Measurements from ENCODE around the gene RGS7.
"Not testable (repeated sequence)": the region's sequence is repeated elsewhere in the genome, so short reads cannot be mapped to it uniquely, and the experiment has no call there.

RGS7 gene

GRCh38 chr1:241331328-241332036, 25.5 kb downstream of the RGS7 start:
- no peak for DNase-seq (ENCODE audit: low spot score)

DNA sequence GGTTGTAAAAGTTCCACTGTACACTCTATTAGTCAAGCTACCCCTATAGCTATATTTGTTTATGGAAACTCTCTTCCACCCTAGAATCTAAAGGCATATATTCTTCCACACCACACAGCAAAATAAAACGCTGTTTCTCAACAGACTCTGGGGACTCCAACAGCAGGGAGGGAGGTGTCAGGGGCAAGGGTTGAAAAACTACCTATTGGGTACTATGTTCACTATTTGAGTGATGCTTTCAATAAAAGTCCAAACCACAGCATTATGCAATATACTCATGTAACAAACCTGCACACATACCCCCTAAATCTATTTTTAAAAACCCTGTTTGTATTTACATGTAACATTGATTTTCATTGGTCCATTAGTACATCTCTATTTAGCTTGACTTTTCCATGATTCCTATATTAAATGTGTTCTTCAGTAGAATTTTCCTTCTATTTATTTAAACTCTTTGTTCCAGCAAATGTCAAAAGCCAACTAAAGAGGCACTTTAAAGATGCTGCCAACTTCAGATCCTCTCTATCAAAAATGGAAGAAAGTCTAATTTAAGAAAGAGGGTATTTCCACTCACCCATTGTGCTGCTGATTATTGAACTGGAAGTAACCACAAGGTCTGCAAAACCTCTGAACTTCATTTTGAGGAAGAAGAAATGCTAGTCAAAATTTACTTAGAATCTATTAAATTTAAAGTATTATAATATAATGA, 26.2 kb downstream of the RGS7 start:
- DNase-seq (ENCODE audit: low spot score): no peak

- DNase-seq (ENCODE audit: low spot score): no peak
Measured at GRCh38 chr1:241325456-241325855, 31.5 kb downstream of the RGS7 start.

GRCh38 chr1:241323514-241324195, 33.4 kb downstream of the RGS7 start:
- no peak for DNase-seq (ENCODE audit: low spot score)

DNA sequence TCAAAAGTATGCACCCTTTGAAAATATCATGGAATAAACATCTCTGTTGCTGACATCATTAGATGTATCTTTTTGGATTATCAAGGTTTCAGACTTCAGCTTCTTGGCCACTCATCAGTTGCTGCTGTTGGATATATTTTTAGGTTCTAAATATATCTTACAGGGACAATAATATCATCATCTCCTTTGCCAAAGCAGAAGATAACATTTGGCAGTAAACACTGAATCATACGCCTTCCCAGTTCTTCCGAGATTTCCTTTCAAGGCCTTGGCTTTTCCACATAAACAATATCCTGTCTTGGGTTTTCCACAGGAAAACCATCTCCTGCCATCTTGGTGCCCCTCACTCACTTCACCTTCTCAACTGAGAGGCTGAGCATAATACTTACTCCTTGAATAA, 39.3 kb downstream of the RGS7 start:
- DNase-seq (ENCODE audit: low spot score): no peak

DNA sequence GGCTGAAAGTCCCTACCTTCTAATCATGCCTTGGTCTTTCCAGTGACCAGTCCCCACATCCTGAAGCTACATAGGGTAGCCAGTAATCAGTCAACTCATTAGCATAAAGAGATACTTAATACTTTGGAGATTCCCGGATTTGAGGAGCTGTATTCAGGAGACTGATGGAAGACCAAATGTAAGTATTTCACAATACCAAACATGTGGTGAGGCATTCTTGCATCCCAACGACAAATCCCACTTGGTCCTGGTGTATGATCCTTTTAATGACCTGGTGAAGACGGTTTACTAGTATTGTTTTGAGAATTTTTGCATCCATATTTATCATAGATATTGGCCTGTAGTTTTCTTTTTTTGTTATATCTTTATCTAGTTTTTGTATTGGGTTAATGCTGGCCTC, 40.6 kb downstream of the RGS7 start:
- DNase-seq (ENCODE audit: low spot score): no peak

GRCh38 chr1:241311056-241311746, 45.8 kb downstream of the RGS7 start:
- DNase-seq (ENCODE audit: low spot score): no peak

DNA sequence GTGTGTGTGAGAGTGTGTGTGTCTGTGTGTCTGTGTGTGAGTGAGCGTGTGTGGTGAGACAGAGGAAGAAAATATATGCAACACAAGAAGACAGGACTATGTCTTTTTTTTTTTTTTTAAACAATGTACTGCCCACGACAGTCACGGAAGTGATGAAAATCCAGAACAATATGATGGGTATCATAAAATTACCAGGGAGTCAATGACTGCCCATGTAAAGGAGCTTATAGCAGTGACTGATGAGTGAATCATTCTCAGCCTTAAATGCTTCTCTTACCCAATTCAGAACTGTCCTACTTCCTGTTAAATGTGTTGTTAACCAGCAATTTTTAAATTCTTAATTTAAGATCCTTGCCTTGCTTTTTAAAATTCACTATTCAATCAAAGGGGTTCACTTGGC, 46.6 kb downstream of the RGS7 start:
- no peak for DNase-seq (ENCODE audit: low spot score)

DNA sequence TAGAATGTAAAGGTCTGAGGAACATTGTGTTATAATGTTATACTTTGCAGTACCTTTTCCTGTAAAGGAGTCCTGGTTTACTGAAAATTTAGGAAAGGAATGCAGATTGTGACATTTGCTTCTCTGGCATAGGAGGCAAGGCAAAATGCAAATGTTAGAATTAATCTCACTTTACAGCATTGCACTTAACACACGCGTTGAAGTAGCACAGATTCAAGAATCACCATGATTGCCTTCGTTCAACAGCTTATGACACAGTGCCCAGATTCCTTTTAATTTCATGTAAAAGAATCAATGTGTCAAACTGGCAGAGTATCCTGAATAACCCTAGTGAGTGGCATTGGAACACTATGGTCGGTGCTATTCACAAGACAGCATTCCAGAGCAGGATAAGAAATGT, 47.4 kb downstream of the RGS7 start:
- DNase-seq (ENCODE audit: low spot score): no peak

DNA sequence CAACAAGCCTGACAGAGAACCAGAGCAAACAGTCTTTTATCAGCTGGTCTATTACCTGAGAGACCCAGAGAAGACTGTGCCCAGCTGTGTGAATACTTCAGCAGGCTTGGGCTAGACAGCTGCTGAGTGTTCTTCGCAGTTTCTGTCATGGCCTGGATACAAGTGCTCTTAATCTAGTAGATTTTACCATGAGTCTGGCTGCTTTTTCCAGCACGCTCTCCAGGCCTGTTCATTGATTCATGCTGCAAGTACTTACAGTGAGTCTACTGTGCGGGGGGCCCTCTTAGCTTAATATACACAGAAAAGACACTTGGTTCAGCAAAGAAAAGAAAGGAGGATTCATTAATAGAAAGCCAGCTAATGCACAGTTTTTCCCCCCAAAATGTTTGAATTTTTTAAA, 48.5 kb downstream of the RGS7 start:
- DNase-seq (ENCODE audit: low spot score): no peak

DNA sequence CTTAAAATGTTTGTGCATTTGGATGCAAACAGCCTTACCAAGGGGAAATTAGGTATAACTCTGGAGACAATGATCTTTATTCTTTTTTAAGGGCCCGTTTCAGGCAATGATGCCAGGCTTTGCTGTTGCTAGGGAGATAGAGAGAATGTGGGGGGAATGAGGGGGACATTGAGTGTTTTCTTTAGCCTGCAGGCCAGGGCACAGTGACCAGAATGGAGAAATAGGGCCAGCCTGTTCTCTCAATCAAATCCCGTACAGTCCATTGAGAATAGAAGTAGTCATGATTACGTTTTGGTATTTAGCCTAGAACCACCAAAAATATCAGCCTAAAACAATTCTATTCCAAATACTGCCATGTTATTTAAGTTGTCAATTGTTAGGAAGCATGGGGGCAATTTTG, 49.0 kb downstream of the RGS7 start:
- no peak for DNase-seq (ENCODE audit: low spot score)

DNA sequence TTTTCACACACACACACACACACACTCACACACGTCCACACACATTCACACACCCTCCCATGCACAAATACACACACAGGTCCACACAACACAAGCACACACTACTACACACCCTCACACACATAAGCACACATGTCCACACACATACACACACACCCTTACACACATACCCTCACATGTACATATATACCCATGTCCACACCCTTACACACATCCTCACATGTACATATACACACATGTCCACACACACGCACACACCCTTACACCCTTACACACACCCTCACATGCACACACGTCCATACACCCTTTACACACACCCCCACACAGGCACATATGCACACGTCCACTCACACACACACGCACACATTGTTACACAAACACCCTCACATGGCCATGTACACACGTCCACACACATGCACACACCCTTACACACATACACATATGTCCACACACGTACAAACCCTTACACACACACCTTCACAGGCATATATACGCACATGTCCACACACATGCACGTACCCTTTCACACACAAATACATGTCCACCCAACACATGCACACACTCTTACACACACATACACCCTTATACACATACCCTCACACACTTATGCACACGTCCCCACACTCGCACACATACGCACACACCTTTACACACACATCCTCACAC, 50.7 kb downstream of the RGS7 start:
- DNase-seq (ENCODE audit: low spot score): no peak

- DNase-seq (ENCODE audit: low spot score): not testable (repeated sequence)
Measured at GRCh38 chr1:241302024-241302423, 55.0 kb downstream of the RGS7 start.

- no peak for DNase-seq (ENCODE audit: low spot score)
Measured at GRCh38 chr1:241299347-241299746, 57.7 kb downstream of the RGS7 start.

- DNase-seq (ENCODE audit: low spot score): no peak
Measured at GRCh38 chr1:241292973-241293372, 64.0 kb downstream of the RGS7 start.

DNA sequence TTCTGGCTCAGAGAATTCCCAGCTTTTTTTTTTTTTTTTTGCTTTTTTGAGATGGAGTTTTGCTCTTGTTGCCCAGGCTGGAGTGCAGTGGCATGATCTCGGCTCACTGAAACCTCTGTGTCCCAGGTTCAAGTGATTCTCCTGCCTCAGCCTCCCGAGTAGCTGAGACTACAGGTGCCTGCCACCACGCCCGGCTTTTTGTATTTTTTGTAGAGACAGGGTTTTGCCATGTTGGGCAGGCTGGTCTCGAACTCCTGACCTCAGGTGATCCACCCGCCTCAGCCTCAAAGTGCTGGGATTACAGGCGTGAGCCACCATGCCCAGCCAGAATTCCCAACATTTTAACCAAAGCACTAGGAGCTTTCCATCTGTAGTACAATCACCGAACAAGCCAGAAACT, 65.5 kb downstream of the RGS7 start:
- DNase-seq (ENCODE audit: low spot score): not testable (repeated sequence)

DNA sequence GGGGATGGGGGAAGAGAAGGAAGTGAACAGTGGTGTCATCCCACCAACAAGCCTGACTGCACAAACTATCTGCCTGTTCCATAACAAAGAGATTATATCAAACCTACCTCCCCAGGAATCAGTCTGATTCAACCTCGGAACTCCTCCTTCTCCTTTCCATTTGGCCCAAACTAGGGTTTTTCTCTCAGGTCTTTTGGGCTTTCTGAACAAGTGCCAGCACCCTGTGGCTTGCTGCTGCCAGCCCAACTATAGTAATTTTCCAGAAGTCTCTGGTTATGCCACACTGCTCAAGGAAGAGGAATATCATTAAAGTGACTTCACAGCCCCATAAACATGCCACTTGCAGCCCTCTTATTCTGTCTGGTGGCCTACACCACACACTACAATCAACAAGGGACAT, 70.5 kb downstream of the RGS7 start:
- no peak for DNase-seq (ENCODE audit: low spot score)

- no peak for DNase-seq (ENCODE audit: low spot score)
Measured at GRCh38 chr1:241276391-241276790, 80.6 kb downstream of the RGS7 start.

DNA sequence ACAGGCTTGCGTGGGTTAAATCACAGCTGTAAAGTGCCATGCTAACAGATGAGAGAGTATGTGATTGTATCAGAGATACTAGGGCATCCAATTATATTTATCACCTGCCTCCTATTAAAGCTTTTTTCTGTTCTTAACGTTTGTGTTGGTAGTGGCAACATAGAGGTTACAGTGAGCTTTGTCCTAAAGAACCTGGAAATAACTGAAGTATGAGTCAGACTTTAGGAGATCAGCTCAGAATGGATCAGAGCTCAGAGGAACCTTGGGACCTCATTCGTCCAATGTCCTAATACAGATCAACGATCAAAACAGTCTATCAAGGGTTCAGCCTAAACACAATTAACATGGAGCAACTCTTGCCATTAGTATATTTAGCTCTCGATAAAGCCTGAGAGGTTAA, 81.0 kb downstream of the RGS7 start:
- DNase-seq (ENCODE audit: low spot score): no peak

- no peak for DNase-seq (ENCODE audit: low spot score)
Measured at GRCh38 chr1:241275226-241275625, 81.8 kb downstream of the RGS7 start.

GRCh38 chr1:241274693-241275092, 82.3 kb downstream of the RGS7 start:
- no peak for DNase-seq (ENCODE audit: low spot score)

DNA sequence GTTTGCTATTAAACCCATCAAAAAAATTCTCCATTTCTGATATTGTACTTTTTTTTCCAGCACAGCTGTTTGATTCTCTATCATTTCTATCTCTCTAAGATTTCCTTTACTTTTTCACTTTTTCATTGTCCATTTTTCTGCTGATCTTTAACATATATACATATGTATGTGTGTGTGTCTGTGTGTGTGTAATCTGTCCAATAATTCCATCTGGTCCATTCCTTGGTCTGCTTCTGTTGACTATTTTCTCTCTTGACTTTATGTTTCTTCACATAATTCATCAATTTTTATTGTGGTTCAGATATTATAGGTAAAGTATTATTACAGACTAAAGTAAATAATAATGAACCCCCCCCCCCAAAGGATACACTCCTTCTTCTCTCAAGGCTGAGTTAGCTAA, 84.2 kb downstream of the RGS7 start:
- no peak for DNase-seq (ENCODE audit: low spot score)

Data from hematopoietic multipotent progenitor cell treated with erythropoietin and hydrocortisone succinate and interleukin-3 and kit ligand, for 17 days (in vitro differentiated cells).